ENCODE data around the gene TAAR9.
A peak's percentile ranks its signal among the peaks of the same experiment; 100 is the strongest.

TAAR9 gene

GRCh38 chr6:132537977-132538376 is at the start of gene TAAR9:
TAAR9 (plus strand) TSS chr6:132538277; CDS start chr6:132538290, 13 bp downstream.
- no peak for DNase-seq (ENCODE audit: low read depth in 1 of 2, low spot score in 1 of 2)

GRCh38 chr6:132489376-132489775 is 48.7 kb upstream of the TAAR9 start:
- no peak for DNase-seq (ENCODE audit: low read depth in 1 of 2, low spot score in 1 of 2)

- DNase-seq (ENCODE audit: low read depth in 1 of 2, low spot score in 1 of 2), result no peak
Measured at GRCh38 chr6:132490024-132490423, 48.1 kb upstream of the TAAR9 start.

GRCh38 chr6:132490478-132491204 is 47.4 kb upstream of the TAAR9 start:
- DNase-seq (ENCODE audit: low read depth in 1 of 2, low spot score in 1 of 2), result no peak

GRCh38 chr6:132491303-132491702 is 46.8 kb upstream of the TAAR9 start:
- no peak for DNase-seq (ENCODE audit: low read depth in 1 of 2, low spot score in 1 of 2)

- DNase-seq (ENCODE audit: low read depth in 1 of 2, low spot score in 1 of 2), result no peak
Measured at GRCh38 chr6:132491881-132492280, 46.2 kb upstream of the TAAR9 start.

- no peak for DNase-seq (ENCODE audit: low read depth in 1 of 2, low spot score in 1 of 2)
Measured at GRCh38 chr6:132494954-132495353, 43.1 kb upstream of the TAAR9 start.

GRCh38 chr6:132495604-132496079 is 42.4 kb upstream of the TAAR9 start:
- no peak for DNase-seq (ENCODE audit: low read depth in 1 of 2, low spot score in 1 of 2)

- DNase-seq (ENCODE audit: low read depth in 1 of 2, low spot score in 1 of 2), result no peak
Measured at GRCh38 chr6:132496519-132497180, 41.4 kb upstream of the TAAR9 start.

GRCh38 chr6:132498638-132499037 is 39.4 kb upstream of the TAAR9 start:
- DNase-seq (ENCODE audit: low read depth in 1 of 2, low spot score in 1 of 2), result no peak

GRCh38 chr6:132499757-132500156 is 38.3 kb upstream of the TAAR9 start:
- no peak for DNase-seq (ENCODE audit: low read depth in 1 of 2, low spot score in 1 of 2)

- DNase-seq (ENCODE audit: low read depth in 1 of 2, low spot score in 1 of 2), result no peak
Measured at GRCh38 chr6:132504757-132505156, 33.3 kb upstream of the TAAR9 start.

GRCh38 chr6:132505158-132505557 is 32.9 kb upstream of the TAAR9 start:
- DNase-seq (ENCODE audit: low read depth in 1 of 2, low spot score in 1 of 2), result no peak

GRCh38 chr6:132506461-132506860 is 31.6 kb upstream of the TAAR9 start:
- DNase-seq (ENCODE audit: low read depth in 1 of 2, low spot score in 1 of 2), result no peak

GRCh38 chr6:132506869-132507808 is 30.9 kb upstream of the TAAR9 start:
- DNase-seq (ENCODE audit: low read depth in 1 of 2, low spot score in 1 of 2), result no peak

GRCh38 chr6:132511210-132511830 is 26.8 kb upstream of the TAAR9 start:
- DNase-seq (ENCODE audit: low read depth in 1 of 2, low spot score in 1 of 2), result no peak

GRCh38 chr6:132511831-132512220 is 26.3 kb upstream of the TAAR9 start:
- no peak for DNase-seq (ENCODE audit: low read depth in 1 of 2, low spot score in 1 of 2)

GRCh38 chr6:132512342-132512637 is 25.8 kb upstream of the TAAR9 start:
- DNase-seq (ENCODE audit: low read depth in 1 of 2, low spot score in 1 of 2), result no peak

GRCh38 chr6:132512638-132513632 is 25.1 kb upstream of the TAAR9 start, which contains the start of gene STX7:
STX7 (minus strand) TSS chr6:132513116; CDS start chr6:132503530, 9,586 bp downstream.
- peak; percentile 71 to 84 for DNase-seq (ENCODE audit: low read depth in 1 of 2, low spot score in 1 of 2)

Data from activated CD4-positive, alpha-beta T cell treated with anti-CD3 and anti-CD28 coated beads, Interleukin-2, amount 50 U/mL, for 24 hours (primary cell).